ENCODE data around the gene CLSTN2. TPM values are rescaled to one million over a fixed set of nuclear protein-coding genes. Genes with fewer than 3 reads are reported as not detected.

Gene CLSTN2
- polyA plus RNA-seq, 3 donors = not detected

DNA sequence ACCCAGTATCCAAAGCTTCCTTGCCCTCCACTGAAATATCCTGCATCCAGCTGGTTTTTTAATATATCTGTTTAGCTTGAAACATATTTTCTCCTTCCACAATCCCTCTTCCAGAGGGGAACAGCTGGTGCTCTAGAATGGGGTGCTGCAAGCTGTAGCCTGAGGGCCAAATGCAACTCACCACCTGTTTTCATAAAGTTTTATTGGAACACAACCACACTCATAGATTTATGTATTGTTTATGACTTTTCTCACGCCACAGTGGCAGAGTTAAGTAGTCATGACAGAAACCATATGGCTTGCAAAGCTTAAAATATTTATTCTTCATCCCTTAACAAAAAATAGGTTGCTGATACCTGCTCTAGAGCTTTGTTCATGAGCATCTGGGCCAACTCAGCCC is 298.7 kb downstream of the CLSTN2 start:
- Mint-ChIP-seq H3K4me1 (no peaks in the 10 kb centered on the region), H3K36me3 (no peaks in the 10 kb centered on the region), H3K27ac (no peak overlapping the region), H3K4me3 (no peak overlapping the region), H3K9me3 (peaks cover 4 to 18% (median 5%) of the 10 kb centered on the region in 7 donors), H3K27me3 (ENCODE audit: low read depth in 3 of 3) (peaks cover 0 to 2% (median 2%) of the 10 kb centered on the region in 3 donors)
- Histone ChIP-seq H3K4me1 (ENCODE audit: control insufficient read depth in 1 of 2, insufficient read depth in 2 of 2, low read length in 2 of 2) (no peaks in the 10 kb centered on the region), H3K9ac (ENCODE audit: insufficient read depth, low read length, poor library complexity, severe bottlenecking) (no peak overlapping the region), H3K27me3 (ENCODE audit: control insufficient read depth in 2 of 2, insufficient read depth in 2 of 2, low read length in 2 of 2) (no peaks in the 10 kb centered on the region), H4K20me1 (ENCODE audit: insufficient read depth, low read length) (no peaks in the 10 kb centered on the region), H3K9me3 (replicated peaks in 1 of 2; ENCODE audit: control insufficient read depth in 1 of 2, insufficient read depth in 1 of 2, low read length in 2 of 2) (no peaks in the 10 kb centered on the region), H3K36me3 (replicated peaks in 1 of 2; ENCODE audit: control insufficient read depth in 1 of 2, insufficient read depth in 2 of 2, low read length in 2 of 2) (no peaks in the 10 kb centered on the region), H3K4me2 (replicated peaks; ENCODE audit: extremely low read depth, low read length, poor library complexity, severe bottlenecking) (no peak overlapping the region), H3K4me3 (replicated peaks in 1 of 3; ENCODE audit: low read depth in 2 of 3, low read length in 3 of 3) (no peak overlapping the region), H2AFZ (ENCODE audit: insufficient read depth, low read depth, low read length, poor library complexity, severe bottlenecking) (no peak overlapping the region), H3K27ac (ENCODE audit: low read depth in 1 of 2, low read length in 2 of 2) (no peak overlapping the region), H3K79me2 (ENCODE audit: insufficient read depth, low read length) (no peaks in the 10 kb centered on the region)
- intact Hi-C loops (cut with micrococcal nuclease) = no loop called here
- TF ChIP-seq, protein P1, sequence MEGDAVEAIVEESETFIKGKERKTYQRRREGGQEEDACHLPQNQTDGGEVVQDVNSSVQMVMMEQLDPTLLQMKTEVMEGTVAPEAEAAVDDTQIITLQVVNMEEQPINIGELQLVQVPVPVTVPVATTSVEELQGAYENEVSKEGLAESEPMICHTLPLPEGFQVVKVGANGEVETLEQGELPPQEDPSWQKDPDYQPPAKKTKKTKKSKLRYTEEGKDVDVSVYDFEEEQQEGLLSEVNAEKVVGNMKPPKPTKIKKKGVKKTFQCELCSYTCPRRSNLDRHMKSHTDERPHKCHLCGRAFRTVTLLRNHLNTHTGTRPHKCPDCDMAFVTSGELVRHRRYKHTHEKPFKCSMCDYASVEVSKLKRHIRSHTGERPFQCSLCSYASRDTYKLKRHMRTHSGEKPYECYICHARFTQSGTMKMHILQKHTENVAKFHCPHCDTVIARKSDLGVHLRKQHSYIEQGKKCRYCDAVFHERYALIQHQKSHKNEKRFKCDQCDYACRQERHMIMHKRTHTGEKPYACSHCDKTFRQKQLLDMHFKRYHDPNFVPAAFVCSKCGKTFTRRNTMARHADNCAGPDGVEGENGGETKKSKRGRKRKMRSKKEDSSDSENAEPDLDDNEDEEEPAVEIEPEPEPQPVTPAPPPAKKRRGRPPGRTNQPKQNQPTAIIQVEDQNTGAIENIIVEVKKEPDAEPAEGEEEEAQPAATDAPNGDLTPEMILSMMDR (IDR thresholded peaks at IDR 0.05) = no peak
- WGBS (ENCODE audit: insufficient coverage) = no CpG with 5 or more reads among the region's 1 CpG
- no peak for DNase-seq

DNA sequence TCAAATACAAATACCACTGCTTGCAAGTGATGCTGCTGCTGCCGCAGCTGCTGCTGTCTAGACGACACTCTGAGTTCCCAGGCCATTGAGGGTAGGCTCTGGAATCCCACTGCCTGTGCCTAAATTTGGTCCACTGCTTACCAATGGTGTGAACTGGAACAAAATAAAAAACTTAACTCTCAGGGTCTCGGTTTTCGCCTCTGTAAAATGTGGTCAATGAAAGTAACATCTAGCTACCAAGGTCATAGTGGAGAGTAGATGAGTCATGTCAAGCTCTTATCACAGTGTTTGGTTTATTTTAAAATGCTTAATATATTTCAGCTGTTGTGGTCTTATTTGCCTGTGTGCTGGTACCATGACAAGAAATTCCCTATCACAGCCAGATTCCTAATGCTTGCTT is 299.3 kb downstream of the CLSTN2 start:
- peaks cover 0 to 2% (median 2%) of the 10 kb centered on the region in 3 donors for H3K27me3 Mint-ChIP-seq (ENCODE audit: low read depth in 3 of 3)

More for the DNA sequence above, 299.3 kb downstream of the CLSTN2 start:
- H3K27me3 ChIP-seq (ENCODE audit: control insufficient read depth in 2 of 2, insufficient read depth in 2 of 2, low read length in 2 of 2) = no peaks in the 10 kb centered on the region
- H3K4me2 ChIP-seq (replicated peaks; ENCODE audit: extremely low read depth, low read length, poor library complexity, severe bottlenecking) = no peak overlapping the region
- Mint-ChIP-seq H3K27ac (no peak overlapping the region), H3K4me3 (no peak overlapping the region), H3K36me3 (no peaks in the 10 kb centered on the region), H3K4me1 (no peaks in the 10 kb centered on the region), H3K9me3 (peaks cover 2 to 17% (median 5%) of the 10 kb centered on the region in 7 donors)
- no peak overlapping the region for H2AFZ ChIP-seq (ENCODE audit: insufficient read depth, low read depth, low read length, poor library complexity, severe bottlenecking)
- intact Hi-C loops (cut with micrococcal nuclease) = no loop called here
- H3K27ac ChIP-seq (ENCODE audit: low read depth in 1 of 2, low read length in 2 of 2) = no peak overlapping the region
- no peak overlapping the region for H3K4me3 ChIP-seq (replicated peaks in 1 of 3; ENCODE audit: low read depth in 2 of 3, low read length in 3 of 3)
- TF ChIP-seq, protein P1 (IDR thresholded peaks at IDR 0.05) = no peak
- 83% methylated on average over 1 of the region's 4 CpGs for WGBS (ENCODE audit: insufficient coverage)
- no peaks in the 10 kb centered on the region for H4K20me1 ChIP-seq (ENCODE audit: insufficient read depth, low read length)
- no peaks in the 10 kb centered on the region for H3K9me3 ChIP-seq (replicated peaks in 1 of 2; ENCODE audit: control insufficient read depth in 1 of 2, insufficient read depth in 1 of 2, low read length in 2 of 2)
- DNase-seq = no peak
- no peak overlapping the region for H3K9ac ChIP-seq (ENCODE audit: insufficient read depth, low read length, poor library complexity, severe bottlenecking)
- no peaks in the 10 kb centered on the region for H3K36me3 ChIP-seq (replicated peaks in 1 of 2; ENCODE audit: control insufficient read depth in 1 of 2, insufficient read depth in 2 of 2, low read length in 2 of 2)
- H3K4me1 ChIP-seq (ENCODE audit: control insufficient read depth in 1 of 2, insufficient read depth in 2 of 2, low read length in 2 of 2) = no peaks in the 10 kb centered on the region
- H3K79me2 ChIP-seq (ENCODE audit: insufficient read depth, low read length) = no peaks in the 10 kb centered on the region
